Esophagus muscularis mucosa (tissue), 4 donors: ENCODE results near the gene C19orf47.

ENCODE experiments used
- CTCF ChIP-seq, 3 experiments: fragments of 200-600 bp in 2 of 3; fragments of 450-650 bp in 1 of 3; sonication (generic) in 2 of 3; IDR thresholded peaks; one replicate each; pipeline ENCODE4 v1.5.1; 2017 to 2019; ENCODE audit warnings: antibody characterized with exemption in 3 of 3, mild to moderate bottlenecking in 2 of 3, moderate library complexity in 1 of 3
- EP300 ChIP-seq: sonication (generic); formaldehyde crosslinking; IDR thresholded peaks from one replicate; pipeline ENCODE4 v1.6.1; 2017; ENCODE audit warnings: antibody characterized with exemption
- POLR2A ChIP-seq: fragments of 450-650 bp; IDR thresholded peaks from one replicate; pipeline ENCODE4 v1.6.1; 2017; ENCODE audit warnings: antibody characterized with exemption, moderate library complexity, mild to moderate bottlenecking, low read depth
- POLR2AphosphoS5 ChIP-seq, 2 donors: sonication (generic); formaldehyde crosslinking; IDR thresholded peaks; one replicate each; pipeline ENCODE4 v1.6.1; 2017; ENCODE audit warnings: antibody characterized with exemption in 2 of 2

GRCh38 chr19:40374084-40374483 lies 25.9 kb upstream of the C19orf47 start:
- TF ChIP-seq CTCF (IDR thresholded peaks at IDR 0.05) = no peak
- TF ChIP-seq POLR2A = no peak
- TF ChIP-seq EP300 = no peak
- TF ChIP-seq POLR2AphosphoS5 (IDR thresholded peaks at IDR 0.05) = no peak
